ENCODE data around the gene CHI3L2. TPM values are rescaled to one million over a fixed set of nuclear protein-coding genes. Genes with fewer than 3 reads are reported as not detected.

CHI3L2 gene
- total and polyA plus RNA-seq, 9 of the 15 experiments (the other 6 are each of a cell fraction or from before 2014, with no cell fraction given), result 0.07 to 0.27 (median 0.15) TPM; not detected in 6

GRCh38 chr1:111272081-111272480, 44.6 kb downstream of the CHI3L2 start (continued):
- TF ChIP-seq USF1 (CRISPR knock-in tag; IDR thresholded peaks at IDR 0.05) (no peak), CHCHD3 (CRISPR knock-in tag; IDR thresholded peaks at IDR 0.05) (no peak), CHD7 (IDR thresholded peaks at IDR 0.05; ENCODE audit: low read depth, low read length) (no peak), ZNF592 (IDR thresholded peaks at IDR 0.05) (no peak), ATF1 (CRISPR knock-in tag; IDR thresholded peaks at IDR 0.05) (no peak), ATF1 (tag; IDR thresholded peaks at IDR 0.05) (no peak)
